Keratinocyte (primary cell): ENCODE data around the gene TAGLN. TPM values are rescaled to one million over a fixed set of nuclear protein-coding genes. Genes with fewer than 3 reads are reported as not detected.

Experiments used
- DNase-seq: peaks from one replicate; pipeline ENCODE4 v3.0.0-alpha.2; 2011; ENCODE audit warnings: low read depth, missing footprints, low spot score
- FAIRE-seq: peaks from 2 replicates; lab custom pipeline; 2011; peaks lifted over from hg19 to GRCh38; lab: Jason Lieb, UNC
- H2AFZ ChIP-seq: 2 replicates; pipeline ENCODE4 v1.6.0; 2012; ENCODE audit warnings: low read length, control low read depth, inconsistent platforms; ENCODE audit not compliant: control insufficient read depth
- H3K27ac ChIP-seq: 2 replicates; pipeline ENCODE4 v1.5.1; 2011; ENCODE audit warnings: low read length; ENCODE audit not compliant: control insufficient read depth, insufficient read depth
- H3K27me3 ChIP-seq: 3 replicates; pipeline ENCODE4 v1.6.0; 2011; ENCODE audit warnings: low read length; ENCODE audit not compliant: control insufficient read depth, insufficient read depth; ENCODE audit errors: extremely low read depth
- H3K36me3 ChIP-seq, 2 experiments: 2 replicates in 1 of 2; 3 replicates in 1 of 2; pipeline ENCODE4 v1.5.1; 2011; ENCODE audit warnings: low read length in 2 of 2, mild to moderate bottlenecking in 1 of 2; ENCODE audit not compliant: control insufficient read depth in 2 of 2, insufficient read depth in 2 of 2; ENCODE audit errors: extremely low read depth in 1 of 2
- H3K4me1 ChIP-seq: 3 replicates; pipeline ENCODE4 v1.5.1; 2011; ENCODE audit warnings: low read length; ENCODE audit not compliant: control insufficient read depth, insufficient read depth; ENCODE audit errors: extremely low read depth
- H3K4me2 ChIP-seq: 3 replicates; pipeline ENCODE4 v1.6.0; 2011; ENCODE audit warnings: low read depth, low read length; ENCODE audit not compliant: control insufficient read depth, insufficient read depth; ENCODE audit errors: extremely low read depth
- H3K4me3 ChIP-seq, 3 experiments: fragments of 200-600 bp in 1 of 3; sonication (generic) in 1 of 3; 2 replicates in 2 of 3; 3 replicates in 1 of 3; pipeline ENCODE4 v1.5.1; 2011 to 2016; ENCODE audit warnings: low read length in 3 of 3, mild to moderate bottlenecking in 3 of 3, control low read depth in 2 of 3, inconsistent platforms in 1 of 3, low read depth in 1 of 3, mixed read lengths in 1 of 3, mixed run types in 1 of 3, moderate library complexity in 1 of 3; ENCODE audit not compliant: control insufficient read depth in 2 of 3, insufficient read depth in 2 of 3; ENCODE audit errors: extremely low read depth in 1 of 3
- H3K79me2 ChIP-seq: 2 replicates; pipeline ENCODE4 v1.6.0; 2012; ENCODE audit warnings: low read length; ENCODE audit not compliant: control insufficient read depth, insufficient read depth
- H3K9ac ChIP-seq: 3 replicates; pipeline ENCODE4 v1.6.0; 2011; ENCODE audit warnings: low read length; ENCODE audit not compliant: control insufficient read depth, insufficient read depth; ENCODE audit errors: extremely low read depth
- H3K9me1 ChIP-seq: 3 replicates; pipeline ENCODE4 v1.6.0; 2011; ENCODE audit warnings: low read length; ENCODE audit not compliant: control insufficient read depth, insufficient read depth; ENCODE audit errors: extremely low read depth
- H3K9me3 ChIP-seq: 2 replicates; pipeline ENCODE4 v1.5.1; 2012; ENCODE audit warnings: low read depth, low read length; ENCODE audit not compliant: control insufficient read depth
- H4K20me1 ChIP-seq: 3 replicates; pipeline ENCODE4 v1.6.0; 2011; ENCODE audit warnings: low read length; ENCODE audit not compliant: control insufficient read depth, insufficient read depth; ENCODE audit errors: extremely low read depth
- EZH2 ChIP-seq: IDR thresholded peaks from one replicate; pipeline ENCODE4 v1.6.1; 2012; ENCODE audit warnings: inconsistent platforms, mild to moderate bottlenecking, low read length, moderate library complexity
- dilution Hi-C: fragments of 300-500 bp; cut with MboI; formaldehyde crosslinking; loops from one replicate; pipeline ENCODE4 v1.7.0; 2020; ENCODE audit warnings: low sequenced_read_pairs; ENCODE audit not compliant: extremely low pct_ligation_motif_present
- polyA plus RNA-seq, 5 experiments: library from polyadenylated mRNA; depleted of rRNA in 3 of 5; stranded (reverse) in 3 of 5; stranded (forward) in 1 of 5; unstranded in 1 of 5; fragments of >200 nt; gene quantifications; 1 replicate in 1 of 5; 2 replicates in 3 of 5; 3 replicates in 1 of 5; pipeline versions ENCODE4 v1.2.1 to v1.2.3, GENCODE V29; 2011 to 2012; ENCODE audit warnings: missing spikeins in 2 of 5, low read depth in 1 of 5, low replicate concordance in 1 of 5
- TF ChIP-seq, protein P1 (sequence below), 3 experiments: IDR thresholded peaks in 1 of 3; conservative IDR thresholded peaks in 1 of 3; optimal IDR thresholded peaks in 1 of 3; 2 replicates in 2 of 3; 3 replicates in 1 of 3; pipeline versions ENCODE3 to v1.5.1; 2011; ENCODE audit warnings: low read length in 3 of 3, mild to moderate bottlenecking in 3 of 3, moderate library complexity in 2 of 3, control low read depth in 1 of 3, inconsistent platforms in 1 of 3; ENCODE audit not compliant: insufficient read depth in 2 of 3; ENCODE audit errors: extremely low read depth in 1 of 3

TAGLN gene
- polyA plus RNA-seq, 1 donor (not counting 4 experiments of a cell fraction or from before 2014, with no cell fraction given), result 26.6 TPM

DNA sequence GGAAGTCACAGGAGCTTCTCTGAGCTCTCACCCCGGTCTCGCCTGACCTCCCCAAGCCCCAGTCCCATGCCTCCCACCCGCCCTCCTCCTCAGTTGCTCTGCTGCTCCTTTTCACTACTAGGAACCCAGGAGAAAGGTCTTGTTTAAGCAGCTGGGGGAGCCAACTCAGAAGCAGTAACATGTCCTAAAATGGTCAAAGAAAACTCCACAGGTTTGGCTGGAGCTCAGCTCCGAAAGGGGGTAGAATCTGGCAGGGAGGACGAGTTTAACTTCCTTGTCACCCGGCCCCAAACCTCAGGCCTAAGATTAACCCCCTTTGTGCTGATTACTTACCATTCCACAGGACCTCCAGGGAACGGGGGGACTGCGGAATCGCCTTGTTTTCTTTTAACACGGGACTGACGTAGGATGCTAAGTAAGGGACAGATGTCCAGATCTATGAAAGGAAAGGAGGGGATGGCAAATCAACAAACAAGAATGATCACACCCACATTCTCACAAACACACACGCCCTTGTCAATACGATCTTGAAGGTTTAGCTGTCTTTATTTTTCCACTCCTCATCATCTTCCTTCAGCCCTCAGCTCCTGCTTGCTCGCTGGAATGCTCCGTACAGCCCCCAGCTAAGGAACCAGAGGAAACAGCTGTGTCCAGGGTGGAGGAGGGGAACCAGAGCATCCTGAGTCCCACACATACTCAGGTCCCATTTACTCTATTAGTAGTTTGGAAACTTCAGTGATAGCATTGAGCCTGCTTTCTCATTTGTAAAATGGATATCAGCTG is 19.2 kb downstream of the TAGLN start:
- H3K36me3 ChIP-seq, result peaks cover 35 to 48% of the 10 kb centered on the region in 2 experiments

DNA sequence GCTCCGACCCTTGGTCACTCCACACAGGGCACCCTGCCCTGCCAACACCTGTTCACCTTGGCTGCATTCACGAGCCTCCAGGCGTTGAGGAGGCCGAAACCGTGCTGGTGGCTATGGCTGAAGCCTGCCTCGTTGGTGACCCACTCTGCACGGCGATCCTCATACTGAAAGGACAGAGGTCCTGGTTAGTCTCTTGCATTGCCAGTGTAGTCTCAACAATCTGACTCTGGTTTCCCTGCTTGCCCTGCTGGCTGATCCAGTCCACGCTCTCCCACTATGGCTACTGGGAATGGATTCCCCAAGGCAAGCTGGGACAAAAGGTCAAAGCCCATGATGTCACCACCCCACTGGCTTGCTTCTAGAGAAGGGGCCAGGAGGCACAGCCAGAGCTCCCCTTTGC is 19.8 kb downstream of the TAGLN start:
- Histone ChIP-seq H3K79me2 (no peaks in the 10 kb centered on the region), H3K9me3 (no peaks in the 10 kb centered on the region), H3K36me3 (peaks cover 35 to 53% of the 10 kb centered on the region in 2 experiments), H3K9me1 (peaks cover 2% of the 10 kb centered on the region), H3K27me3 (no peaks in the 10 kb centered on the region), H3K9ac (no peak overlapping the region), H4K20me1 (no peaks in the 10 kb centered on the region), H3K4me2 (no peak overlapping the region), H2AFZ (no peak overlapping the region), H3K4me1 (no peaks in the 10 kb centered on the region), H3K4me3 (no peak overlapping the region), H3K27ac (no peak overlapping the region)
- TF ChIP-seq, protein P1, sequence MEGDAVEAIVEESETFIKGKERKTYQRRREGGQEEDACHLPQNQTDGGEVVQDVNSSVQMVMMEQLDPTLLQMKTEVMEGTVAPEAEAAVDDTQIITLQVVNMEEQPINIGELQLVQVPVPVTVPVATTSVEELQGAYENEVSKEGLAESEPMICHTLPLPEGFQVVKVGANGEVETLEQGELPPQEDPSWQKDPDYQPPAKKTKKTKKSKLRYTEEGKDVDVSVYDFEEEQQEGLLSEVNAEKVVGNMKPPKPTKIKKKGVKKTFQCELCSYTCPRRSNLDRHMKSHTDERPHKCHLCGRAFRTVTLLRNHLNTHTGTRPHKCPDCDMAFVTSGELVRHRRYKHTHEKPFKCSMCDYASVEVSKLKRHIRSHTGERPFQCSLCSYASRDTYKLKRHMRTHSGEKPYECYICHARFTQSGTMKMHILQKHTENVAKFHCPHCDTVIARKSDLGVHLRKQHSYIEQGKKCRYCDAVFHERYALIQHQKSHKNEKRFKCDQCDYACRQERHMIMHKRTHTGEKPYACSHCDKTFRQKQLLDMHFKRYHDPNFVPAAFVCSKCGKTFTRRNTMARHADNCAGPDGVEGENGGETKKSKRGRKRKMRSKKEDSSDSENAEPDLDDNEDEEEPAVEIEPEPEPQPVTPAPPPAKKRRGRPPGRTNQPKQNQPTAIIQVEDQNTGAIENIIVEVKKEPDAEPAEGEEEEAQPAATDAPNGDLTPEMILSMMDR (optimal IDR thresholded peaks at IDR 0.05 in 1 of 3, IDR thresholded peaks at IDR 0.05 in 1 of 3, conservative IDR thresholded peaks at IDR 0.05 in 1 of 3; ENCODE audit: extremely low read depth in 1 of 3, insufficient read depth in 2 of 3, low read length in 3 of 3), result no peak
- dilution Hi-C loops, result no loop called here
- no peak for DNase-seq
- no peak for FAIRE-seq

More for the DNA sequence above, 19.2 kb downstream of the TAGLN start:
- H2AFZ ChIP-seq, result no peak overlapping the region
- no peaks in the 10 kb centered on the region for H3K27me3 ChIP-seq
- no peak for TF ChIP-seq EZH2
- TF ChIP-seq, protein P1 (optimal IDR thresholded peaks at IDR 0.05 in 1 of 3, IDR thresholded peaks at IDR 0.05 in 1 of 3, conservative IDR thresholded peaks at IDR 0.05 in 1 of 3; ENCODE audit: extremely low read depth in 1 of 3, insufficient read depth in 2 of 3, low read length in 3 of 3), result no peak
- no peaks in the 10 kb centered on the region for H4K20me1 ChIP-seq
- no peaks in the 10 kb centered on the region for H3K4me1 ChIP-seq
- DNase-seq (no peak), FAIRE-seq (no peak)
- no peak overlapping the region for H3K27ac ChIP-seq
- H3K9me3 ChIP-seq, result no peaks in the 10 kb centered on the region
- dilution Hi-C loops, result no loop called here
- no peaks in the 10 kb centered on the region for H3K79me2 ChIP-seq
- H3K9me1 ChIP-seq, result peaks cover 2% of the 10 kb centered on the region
- H3K4me3 ChIP-seq, result no peak overlapping the region
- no peak overlapping the region for H3K4me2 ChIP-seq
- H3K9ac ChIP-seq, result no peak overlapping the region
